Fibroblast of skin of back (primary cell): ENCODE measurements around the gene RHOD.
A peak's percentile ranks its signal among the peaks of the same experiment; 100 is the strongest.

Source experiments
- DNase-seq: peaks from one replicate; pipeline ENCODE4 v3.0.0-alpha.2; 2013

Gene RHOD

GRCh38 chr11:67117672-67118180 lies 61.1 kb downstream of the RHOD start:
- peak; percentile 15 for DNase-seq

- peak; percentile 45 for DNase-seq
Measured at GRCh38 chr11:67118181-67118766, 61.6 kb downstream of the RHOD start.

- peak; percentile 98 for DNase-seq
Measured at GRCh38 chr11:67118801-67119584, 62.3 kb downstream of the RHOD start, which contains the start of gene KDM2A. Gene KDM2A (plus strand): TSS chr11:67119263. CDS start chr11:67121317, 2,054 bp downstream.

GRCh38 chr11:67119585-67120391 lies 63.1 kb downstream of the RHOD start:
- peak; percentile 23 for DNase-seq

GRCh38 chr11:67120456-67120855 lies 63.8 kb downstream of the RHOD start:
- DNase-seq: no peak

- peak; percentile 17 for DNase-seq
Measured at GRCh38 chr11:67120881-67121710, 64.4 kb downstream of the RHOD start.
